HG02759 (cell line): Measurements from ENCODE around the gene TMPRSS5.
A peak's percentile ranks its signal among the peaks of the same experiment; 100 is the strongest.

Experiments
- ATAC-seq: cut with Tn5 transposase; IDR thresholded peaks from one replicate; pipeline ENCODE4 v1.9.1; 2021; ENCODE audit warnings: mild to moderate bottlenecking, moderate library complexity; ENCODE audit not compliant: unreplicated experiment

The TMPRSS5 gene

DNA sequence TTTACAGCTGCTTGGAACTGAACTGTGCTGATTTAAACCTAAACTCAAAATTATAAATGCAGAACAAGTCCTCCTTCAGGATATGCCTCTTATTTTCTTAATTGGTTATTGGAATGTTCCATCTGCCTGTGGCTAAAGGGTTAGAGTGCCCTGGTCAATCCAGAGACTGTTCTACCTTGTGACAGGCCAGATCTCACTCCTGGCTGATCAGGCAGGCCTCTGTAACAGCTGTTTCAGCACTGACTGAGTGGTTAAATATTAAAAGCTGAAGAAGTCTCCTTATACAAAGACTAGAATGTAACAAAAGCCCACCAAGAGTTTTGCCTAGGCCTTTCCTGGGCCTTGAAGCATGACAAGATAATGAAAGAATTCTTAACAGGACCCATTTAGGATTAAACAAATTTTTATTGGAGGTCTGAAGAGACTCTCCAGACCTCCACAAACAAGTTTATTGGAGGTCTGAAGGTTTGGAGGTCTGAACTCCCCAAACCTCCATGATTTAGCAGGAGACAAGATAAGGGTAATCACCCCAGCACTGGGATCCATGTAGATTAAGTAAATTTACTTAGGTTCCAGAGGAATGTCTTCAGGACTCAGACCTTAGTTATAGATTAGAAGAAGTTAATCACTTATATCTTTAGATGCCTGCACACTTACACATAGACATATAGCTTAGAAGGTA, 35.8 kb downstream of the TMPRSS5 start:
- peak; percentile 33 for ATAC-seq

DNA sequence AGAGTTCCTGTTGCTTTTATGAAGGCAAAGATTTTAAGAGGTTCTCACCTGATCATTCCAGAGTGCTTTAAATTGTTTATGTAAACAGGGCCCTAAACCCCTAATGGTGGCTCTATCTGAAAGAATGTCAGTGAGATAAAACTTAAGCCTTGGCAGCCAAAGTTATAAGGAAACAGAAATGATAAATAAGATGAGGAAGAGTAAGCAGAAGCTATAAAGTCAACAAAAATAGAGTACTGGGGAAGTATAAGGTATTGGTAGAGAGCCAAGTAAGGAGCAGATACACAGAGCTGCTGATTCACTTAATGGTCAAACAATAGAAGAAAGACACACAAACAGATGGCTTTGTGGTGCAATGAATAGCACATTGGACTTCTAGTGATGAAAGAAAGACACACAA, 37.9 kb downstream of the TMPRSS5 start:
- ATAC-seq = no peak

DNA sequence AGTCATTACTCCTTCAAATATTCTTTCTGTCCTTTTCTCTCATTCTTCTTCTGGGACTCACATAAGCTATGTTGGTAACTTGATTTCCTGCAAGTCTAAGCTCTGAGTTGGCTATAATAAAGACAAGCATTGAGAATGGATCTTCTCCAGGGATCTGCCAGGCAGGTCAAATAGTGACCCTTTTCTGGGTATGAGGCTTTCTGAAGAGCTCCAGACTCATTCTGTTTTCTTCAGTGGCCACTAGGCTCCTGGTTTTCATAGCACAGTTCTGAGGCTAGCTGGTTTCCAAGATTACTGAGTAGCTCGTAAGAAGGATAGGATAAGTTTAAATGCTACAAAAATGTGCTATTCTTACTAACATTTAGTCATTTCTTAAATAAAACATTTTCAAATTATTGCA, 38.3 kb downstream of the TMPRSS5 start:
- no peak for ATAC-seq

DNA sequence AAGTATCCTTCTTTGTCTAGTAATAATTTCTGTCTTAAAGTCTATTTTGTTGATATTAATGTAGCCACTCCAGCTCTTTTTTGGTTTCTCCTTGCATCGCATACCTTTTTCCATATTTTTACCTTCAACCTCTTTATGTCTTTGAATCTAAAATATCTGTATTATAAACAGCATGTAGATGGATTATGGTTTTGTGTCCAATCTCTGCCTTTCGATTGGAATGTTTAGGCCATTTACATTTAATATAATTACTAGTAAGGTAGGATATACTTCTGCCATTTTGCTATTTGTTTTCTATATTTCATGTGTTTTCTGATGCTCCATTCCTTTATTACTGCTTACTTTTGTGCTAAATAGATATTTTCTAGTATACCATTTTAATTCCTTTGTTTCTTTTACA, 39.5 kb downstream of the TMPRSS5 start:
- ATAC-seq = no peak

DNA sequence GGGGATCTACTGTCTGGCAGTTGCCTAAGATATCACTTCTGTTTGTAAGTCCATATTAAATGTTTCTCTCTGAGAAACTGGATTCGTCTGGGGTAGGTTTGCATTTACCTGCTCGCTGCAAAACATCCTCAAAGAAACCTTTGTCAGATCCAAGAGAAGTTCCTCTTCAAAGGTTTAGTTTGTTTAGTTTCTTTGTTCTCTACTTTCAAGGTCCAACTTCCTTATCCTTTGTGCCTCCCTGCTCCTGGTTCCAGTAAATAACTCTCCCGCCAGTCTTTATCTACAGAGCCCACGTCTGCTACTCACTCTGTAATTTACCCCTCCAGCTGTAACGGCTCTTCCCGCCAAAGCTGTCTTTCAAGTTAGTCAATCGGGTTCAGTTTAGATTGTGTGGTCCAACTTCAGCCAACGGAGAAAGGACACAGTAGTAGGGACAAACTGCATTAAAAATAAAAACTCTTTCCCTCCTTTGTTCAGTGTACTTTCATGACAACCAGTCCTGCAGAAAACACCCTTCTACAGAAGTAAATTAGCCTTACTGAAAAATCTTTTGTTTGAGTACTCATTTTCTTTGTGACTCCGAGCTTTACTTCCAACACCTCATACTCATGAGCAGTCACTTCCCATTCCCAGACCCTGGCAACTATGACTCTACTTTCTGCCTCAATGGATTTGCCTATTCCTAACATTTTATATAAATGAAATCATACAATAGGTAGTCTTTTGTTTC, 41.0 kb downstream of the TMPRSS5 start:
- ATAC-seq = no peak

DNA sequence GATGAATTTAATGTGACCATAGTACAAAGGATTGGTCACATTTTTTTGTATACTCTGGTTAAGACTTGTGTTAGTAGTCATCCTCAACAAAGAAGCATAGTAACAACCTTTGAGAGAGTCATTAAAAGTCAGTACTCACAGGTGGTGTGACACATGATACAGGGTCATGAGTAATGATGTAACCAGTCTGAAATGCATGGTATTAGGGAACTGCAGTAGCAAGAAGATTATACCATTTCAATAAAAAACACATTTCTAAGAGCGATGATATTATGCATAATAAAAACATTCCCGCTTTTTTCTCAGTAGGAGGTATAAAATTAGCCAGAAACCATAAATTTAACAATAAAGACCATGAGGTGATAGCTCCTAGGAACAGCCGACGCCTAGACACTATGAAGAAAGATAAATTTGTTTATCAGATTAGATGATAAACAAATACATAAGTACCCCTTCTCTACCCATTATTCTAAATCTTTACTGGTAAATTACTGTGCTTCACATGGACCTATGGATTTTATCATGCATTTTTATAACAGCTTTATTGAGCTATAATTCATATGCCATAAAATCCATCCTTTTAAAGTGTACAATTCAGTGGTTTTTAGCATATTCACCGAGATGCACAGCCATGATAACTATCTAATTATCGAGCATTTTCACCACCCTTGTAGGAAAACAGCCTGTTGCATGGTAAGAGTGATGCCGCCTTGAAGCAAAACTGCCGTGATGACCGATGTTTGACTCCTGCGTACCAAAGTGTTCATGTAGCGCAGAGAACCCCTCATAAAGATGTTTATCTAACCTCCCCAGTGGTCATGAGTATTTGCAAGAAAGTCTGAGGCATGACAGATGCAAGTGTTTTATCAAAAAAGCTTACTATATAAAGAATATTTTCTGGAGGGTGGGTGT, 41.8 kb downstream of the TMPRSS5 start:
- ATAC-seq = no peak

DNA sequence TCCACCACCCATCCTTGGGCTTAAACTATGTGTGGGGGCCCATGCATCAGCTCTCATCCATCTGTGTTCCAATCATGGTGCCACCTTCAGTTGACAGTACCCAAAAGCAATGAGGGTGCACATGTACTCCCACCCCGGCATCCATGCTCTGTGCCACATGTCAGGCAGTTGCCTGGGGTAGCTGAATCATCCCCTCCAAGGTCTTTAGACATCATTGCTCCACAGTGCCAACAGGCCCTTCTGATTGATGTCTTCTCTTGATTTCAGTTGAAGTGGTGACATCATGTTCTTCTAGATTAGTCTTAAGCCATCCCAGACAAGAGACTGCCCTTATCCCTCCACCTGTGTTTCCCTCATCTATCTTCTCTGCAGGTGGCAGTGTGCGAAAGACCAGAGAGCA, 42.5 kb downstream of the TMPRSS5 start:
- no peak for ATAC-seq

DNA sequence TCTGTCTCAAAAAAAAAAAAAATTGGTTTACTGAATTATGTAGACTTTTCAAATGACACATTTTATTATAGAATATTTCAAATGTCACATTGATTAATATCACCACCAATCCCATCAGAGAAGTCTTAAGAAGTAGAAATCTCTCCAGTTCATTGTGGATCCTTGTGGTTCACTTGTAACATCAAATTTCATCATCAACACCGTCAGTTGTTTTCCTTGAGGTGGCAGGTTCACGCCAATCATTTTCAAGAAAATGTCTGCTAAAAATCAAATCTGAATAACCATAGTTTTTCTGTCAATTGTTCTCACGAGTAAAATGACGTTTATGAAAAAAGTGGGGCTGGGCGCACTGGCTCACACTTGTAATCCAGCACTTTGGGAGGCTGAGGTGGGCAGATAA, 50.3 kb downstream of the TMPRSS5 start:
- no peak for ATAC-seq

DNA sequence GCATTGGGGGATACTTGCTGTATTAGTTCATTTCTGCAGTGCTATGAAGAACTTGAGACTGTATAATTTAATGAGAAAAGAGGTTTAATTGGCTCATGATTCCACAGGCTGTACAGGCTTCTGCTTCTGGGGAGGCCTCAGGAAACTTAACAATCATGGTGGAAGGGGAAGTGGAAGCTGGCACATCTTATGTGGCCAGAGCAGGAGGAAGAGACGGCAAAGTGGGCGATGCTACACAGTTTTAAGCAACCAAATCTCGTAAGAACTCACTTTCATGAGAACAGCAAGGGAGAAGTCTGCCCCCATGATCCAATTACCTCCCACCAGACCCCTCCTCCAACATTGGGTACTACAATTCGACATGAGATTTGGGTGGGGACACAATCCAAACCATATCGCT, 55.1 kb downstream of the TMPRSS5 start:
- no peak for ATAC-seq

DNA sequence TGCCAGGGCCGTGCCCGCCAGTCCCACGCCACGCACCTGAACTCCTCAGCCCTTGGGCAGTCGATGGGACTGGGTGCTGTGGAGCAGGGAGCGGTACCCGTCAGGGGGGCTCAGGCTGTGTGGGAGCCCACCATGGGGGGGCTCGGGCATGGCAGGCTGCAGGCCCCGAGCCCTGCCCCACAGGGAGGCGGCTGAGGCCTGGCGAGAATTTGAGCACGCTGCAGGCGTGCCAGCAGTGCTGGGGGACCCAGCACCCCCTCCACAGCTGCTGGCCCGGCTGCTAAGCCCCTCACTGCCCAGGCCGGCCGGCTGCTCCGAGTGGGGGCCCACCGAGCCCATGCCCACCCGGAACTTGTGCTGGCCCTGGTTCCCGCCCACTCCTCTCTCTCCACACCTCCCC, 56.8 kb downstream of the TMPRSS5 start:
- no peak for ATAC-seq

DNA sequence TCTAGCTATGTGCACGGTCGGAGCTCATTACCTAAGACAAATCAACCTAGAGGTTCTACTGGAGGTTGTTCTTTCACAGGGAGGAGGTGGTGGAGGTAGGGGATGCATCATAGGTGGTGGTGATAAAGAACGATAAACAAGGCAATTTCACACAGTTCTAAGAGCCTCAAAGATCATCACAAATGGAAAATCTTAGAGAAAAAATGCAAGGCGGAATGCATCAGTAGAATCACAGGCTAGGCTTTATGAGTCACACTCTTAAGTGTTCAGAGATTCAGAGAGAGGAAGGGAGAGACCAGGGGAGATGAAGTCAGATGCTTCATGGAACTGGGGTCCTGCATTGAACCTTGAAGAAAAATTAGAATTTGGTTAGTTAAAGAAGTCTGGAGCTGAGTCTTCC, 58.3 kb downstream of the TMPRSS5 start:
- ATAC-seq = no peak

DNA sequence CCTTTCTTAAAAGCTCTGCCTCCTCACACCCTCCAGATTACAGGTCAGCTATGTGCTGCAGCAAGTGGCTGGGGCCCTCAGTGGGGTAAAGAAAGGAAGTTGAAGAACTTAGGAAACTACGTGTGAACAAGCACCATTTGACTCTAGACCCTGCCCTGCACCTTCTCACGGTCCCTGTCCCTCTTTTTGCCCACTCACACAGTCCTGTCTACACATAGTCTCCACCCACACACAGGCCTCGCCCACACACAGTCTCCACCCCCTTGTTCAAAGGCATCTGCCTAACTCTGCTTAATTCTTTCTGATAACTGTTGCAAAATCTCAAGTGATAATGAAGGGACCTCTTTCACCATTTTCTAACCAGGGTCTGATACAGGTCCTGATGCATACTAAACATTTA, 59.0 kb downstream of the TMPRSS5 start:
- no peak for ATAC-seq

DNA sequence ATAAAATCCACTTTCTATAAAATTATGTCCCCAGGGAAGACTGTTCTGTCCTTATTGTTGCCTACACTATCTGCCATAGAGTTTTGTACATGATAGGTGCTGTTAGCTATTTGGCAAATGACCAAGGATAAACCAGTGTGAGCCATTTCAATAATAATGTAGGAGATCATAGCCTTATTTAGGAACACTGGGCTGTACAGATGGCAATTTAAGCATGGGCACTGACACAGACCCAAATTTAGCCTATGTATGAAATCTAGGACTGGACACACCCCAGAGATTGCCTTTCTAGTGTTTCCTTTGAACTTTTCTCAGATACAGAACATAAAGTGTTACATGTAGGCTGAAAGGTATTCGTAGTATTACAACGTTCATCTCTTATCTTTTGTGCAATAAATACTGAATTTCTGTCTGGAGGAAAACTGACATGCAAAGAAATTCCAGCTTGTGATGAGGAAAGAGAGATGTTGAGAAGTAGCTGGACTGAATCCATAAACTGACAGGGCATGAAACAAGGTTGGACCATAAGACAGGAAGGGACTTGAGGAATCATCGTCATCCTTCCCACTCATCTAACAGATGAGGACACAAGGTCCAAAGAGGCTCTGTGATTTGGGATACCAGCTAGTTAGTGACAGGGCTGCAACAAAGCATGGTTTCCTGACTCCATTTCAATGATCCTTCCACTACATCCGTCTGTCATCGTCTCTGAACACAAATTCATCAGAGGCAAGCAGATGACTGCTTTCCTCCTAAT, 60.3 kb downstream of the TMPRSS5 start:
- no peak for ATAC-seq

DNA sequence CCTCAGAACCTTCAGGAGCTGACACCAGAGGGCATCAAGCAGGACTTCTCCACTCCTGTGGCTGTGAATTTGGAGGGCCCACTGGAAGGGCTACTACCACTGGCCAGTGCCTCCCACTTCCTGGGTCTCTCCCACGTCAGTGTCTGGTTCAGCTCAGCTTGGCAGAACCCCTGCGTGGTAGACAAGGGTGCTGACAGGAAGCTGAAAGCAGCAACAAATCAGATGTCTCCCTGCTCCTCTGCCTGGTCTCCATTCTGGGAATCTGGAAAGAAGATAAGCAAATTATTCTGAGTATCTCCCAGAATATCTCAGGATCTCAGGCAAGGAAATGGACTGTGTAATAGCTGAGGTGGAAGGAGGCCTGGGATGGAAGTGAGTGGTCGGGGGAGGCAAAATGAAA, 61.5 kb downstream of the TMPRSS5 start:
- no peak for ATAC-seq

DNA sequence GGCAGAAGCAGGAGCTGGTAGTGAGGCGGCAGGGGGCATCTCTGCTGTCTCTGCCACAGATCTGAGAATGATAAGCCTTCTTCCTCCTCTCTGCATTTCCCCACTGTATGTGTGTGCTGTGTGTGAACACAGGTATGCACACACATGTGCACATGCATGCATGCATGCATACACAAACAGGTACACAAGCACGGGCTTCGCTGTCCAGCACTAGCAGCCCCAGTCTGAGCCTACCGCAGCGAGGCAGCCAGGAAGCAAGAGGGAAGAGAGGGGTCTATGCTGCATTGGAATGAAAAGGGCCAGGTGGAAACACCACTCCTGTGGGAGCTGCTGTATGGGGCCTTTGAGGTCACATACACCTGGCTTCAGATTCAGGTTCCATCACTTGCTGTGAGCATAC, 62.4 kb downstream of the TMPRSS5 start:
- ATAC-seq = no peak

DNA sequence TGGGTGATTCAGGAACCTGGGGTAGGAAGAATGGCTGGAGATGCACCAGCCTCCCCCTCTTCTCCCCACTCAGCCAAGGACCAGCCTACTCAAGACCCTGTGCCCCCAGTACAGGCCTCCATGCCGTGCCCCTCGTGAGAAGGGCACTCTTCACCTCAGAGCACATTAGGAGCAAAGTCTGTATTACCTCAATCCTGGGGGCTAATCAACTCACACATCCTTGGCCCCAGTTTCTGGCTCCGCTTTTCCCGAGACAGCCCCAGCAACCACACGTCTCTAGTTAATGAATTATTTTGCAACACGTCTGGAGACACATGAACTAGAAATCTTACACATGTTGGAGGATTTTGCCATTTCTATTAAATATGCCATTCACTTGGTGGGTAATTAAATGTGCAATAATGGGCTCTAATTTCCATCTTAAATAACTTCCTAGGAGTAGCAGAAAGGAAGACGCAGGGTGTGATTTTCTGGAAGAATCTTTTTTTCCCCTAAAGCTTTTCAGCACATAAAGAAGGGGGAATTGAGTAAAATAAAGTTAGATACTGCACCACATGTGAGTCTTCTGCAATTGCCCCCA, 63.0 kb downstream of the TMPRSS5 start:
- ATAC-seq = no peak

DNA sequence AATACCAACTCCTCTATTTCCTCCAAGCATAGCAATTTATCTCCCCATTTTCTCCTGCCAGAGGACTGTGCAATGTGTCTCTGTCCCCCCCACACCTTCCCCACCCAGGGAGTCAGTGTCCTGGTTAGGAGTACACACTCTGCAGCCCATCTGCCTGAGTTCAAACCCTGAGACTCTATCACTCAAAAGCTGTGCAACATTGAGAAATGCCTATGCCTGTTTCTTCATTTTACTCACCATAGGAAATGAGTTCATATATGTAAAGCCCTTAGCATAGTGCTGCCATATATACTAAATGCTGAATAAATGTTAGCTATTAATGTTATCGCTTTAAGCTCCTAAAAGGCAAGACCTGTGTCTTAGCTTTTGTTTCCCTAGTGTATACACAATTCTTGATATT, 64.0 kb downstream of the TMPRSS5 start:
- no peak for ATAC-seq

DNA sequence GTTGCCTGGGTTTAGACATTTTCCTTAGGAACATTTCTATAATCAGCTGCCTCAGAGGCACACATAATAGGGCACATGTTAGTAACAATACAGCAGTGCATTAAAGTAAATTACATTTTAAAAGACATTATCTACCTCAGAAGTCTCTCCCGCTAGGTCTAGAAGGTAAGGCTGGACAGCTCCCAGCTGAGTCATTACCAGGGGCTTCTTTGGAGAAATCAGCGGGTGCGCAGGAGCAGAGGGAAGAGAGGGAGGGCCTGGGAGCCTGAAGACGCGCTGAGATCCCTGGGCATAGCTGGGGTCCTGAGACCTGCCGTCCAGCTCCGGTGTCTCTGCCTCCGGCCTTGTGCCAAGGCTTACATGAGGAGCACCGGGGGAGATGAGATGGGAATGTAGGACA, 67.7 kb downstream of the TMPRSS5 start:
- no peak for ATAC-seq

DNA sequence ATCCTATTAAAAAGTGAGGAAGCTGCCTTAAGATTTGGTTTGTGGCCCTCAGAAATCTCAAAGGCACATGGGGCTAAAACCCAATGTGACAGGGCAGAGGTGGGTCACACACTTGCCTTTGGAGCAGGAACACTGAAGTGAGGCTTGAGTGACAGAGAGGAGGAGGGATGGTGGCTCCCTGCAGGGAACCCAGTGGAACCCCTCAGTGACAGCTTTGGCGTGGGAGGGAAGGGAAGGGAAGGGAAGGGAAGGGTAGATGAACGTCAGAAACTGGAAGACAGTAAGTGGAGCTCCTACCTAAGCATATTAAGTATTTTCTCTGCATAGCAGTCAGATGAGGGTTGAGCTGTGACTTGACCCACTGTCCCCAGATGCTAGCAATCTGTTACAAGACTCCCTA, 68.5 kb downstream of the TMPRSS5 start:
- no peak for ATAC-seq
